ENCODE results near the gene UPK1A.

DNA sequence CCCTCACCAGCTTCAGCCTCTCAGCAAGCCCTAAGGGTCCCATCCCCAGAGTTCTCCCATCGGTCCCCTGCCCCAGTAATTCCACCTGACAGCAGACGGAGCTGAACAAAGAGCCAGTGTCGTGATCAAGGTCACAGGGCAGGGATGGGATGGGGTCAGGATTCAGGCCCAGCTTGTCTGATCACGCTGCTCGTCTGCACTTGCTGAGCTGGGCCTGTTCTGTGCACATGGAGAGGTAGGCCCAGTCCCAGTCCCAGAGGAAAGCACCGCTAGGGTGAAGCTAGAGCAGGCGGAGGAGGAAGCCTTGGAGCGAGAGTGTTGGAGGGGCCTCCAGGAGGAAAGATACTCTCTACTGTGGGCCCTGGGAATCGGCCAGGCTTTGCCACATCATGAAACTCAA lies 44.6 kb upstream of the UPK1A start:
- TF ChIP-seq, protein P1, sequence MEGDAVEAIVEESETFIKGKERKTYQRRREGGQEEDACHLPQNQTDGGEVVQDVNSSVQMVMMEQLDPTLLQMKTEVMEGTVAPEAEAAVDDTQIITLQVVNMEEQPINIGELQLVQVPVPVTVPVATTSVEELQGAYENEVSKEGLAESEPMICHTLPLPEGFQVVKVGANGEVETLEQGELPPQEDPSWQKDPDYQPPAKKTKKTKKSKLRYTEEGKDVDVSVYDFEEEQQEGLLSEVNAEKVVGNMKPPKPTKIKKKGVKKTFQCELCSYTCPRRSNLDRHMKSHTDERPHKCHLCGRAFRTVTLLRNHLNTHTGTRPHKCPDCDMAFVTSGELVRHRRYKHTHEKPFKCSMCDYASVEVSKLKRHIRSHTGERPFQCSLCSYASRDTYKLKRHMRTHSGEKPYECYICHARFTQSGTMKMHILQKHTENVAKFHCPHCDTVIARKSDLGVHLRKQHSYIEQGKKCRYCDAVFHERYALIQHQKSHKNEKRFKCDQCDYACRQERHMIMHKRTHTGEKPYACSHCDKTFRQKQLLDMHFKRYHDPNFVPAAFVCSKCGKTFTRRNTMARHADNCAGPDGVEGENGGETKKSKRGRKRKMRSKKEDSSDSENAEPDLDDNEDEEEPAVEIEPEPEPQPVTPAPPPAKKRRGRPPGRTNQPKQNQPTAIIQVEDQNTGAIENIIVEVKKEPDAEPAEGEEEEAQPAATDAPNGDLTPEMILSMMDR (conservative IDR thresholded peaks at IDR 0.05; ENCODE audit: low read depth, low read length) = no peak
- no peak for TF ChIP-seq EZH2 (IDR thresholded peaks at IDR 0.05; ENCODE audit: borderline replicate concordance, low read depth, low read length, poor library complexity, severe bottlenecking)
